ENCODE measurements around the gene CT47C1.

DNA sequence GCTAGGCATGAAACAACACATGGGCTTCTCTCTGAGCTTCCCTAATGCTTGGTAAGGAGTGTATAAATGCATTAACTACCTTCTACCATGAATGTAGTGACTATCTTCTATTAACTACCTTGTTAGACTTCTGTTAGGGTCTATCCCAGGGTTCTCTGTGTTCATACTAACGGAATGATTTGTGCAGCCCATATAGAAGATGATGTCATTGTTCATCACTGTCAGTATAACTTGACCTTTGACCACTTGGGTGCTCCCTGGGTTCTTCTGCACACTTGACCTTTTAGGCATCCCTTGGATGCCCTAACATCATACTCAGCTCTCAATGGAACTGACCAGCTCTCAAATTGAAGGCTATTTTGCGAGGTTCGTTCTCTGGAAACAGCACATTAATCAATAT is 30.8 kb upstream of the CT47C1 start:
- TF ChIP-seq, protein P1, sequence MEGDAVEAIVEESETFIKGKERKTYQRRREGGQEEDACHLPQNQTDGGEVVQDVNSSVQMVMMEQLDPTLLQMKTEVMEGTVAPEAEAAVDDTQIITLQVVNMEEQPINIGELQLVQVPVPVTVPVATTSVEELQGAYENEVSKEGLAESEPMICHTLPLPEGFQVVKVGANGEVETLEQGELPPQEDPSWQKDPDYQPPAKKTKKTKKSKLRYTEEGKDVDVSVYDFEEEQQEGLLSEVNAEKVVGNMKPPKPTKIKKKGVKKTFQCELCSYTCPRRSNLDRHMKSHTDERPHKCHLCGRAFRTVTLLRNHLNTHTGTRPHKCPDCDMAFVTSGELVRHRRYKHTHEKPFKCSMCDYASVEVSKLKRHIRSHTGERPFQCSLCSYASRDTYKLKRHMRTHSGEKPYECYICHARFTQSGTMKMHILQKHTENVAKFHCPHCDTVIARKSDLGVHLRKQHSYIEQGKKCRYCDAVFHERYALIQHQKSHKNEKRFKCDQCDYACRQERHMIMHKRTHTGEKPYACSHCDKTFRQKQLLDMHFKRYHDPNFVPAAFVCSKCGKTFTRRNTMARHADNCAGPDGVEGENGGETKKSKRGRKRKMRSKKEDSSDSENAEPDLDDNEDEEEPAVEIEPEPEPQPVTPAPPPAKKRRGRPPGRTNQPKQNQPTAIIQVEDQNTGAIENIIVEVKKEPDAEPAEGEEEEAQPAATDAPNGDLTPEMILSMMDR (IDR thresholded peaks at IDR 0.05; ENCODE audit: low read length) = no peak
- TF ChIP-seq EZH2 (IDR thresholded peaks at IDR 0.05; ENCODE audit: borderline replicate concordance, low read length) = no peak
